ENCODE data around the gene PEX3. TPM values are rescaled to one million over a fixed set of nuclear protein-coding genes. Genes with fewer than 3 reads are reported as not detected.

The PEX3 gene
- total RNA-seq, 2 donors from 2014 or later, result 10.0 to 12.2 TPM

- no peak overlapping the region for H3K27ac ChIP-seq (ENCODE audit: low read depth, low read length)
- Mint-ChIP-seq H3K27ac (no peak overlapping the region), H3K36me3 (ENCODE audit: low read depth) (peaks cover 3% of the 10 kb centered on the region), H3K4me1 (no peaks in the 10 kb centered on the region), H3K27me3 (ENCODE audit: insufficient read depth) (no peaks in the 10 kb centered on the region), H3K4me3 (no peak overlapping the region), H3K9me3 (no peaks in the 10 kb centered on the region)
- WGBS, 2 experiments (ENCODE audit: insufficient coverage in 1 of 2, insufficient read length in 1 of 2), result 100% methylated on average over 1 of the region's 1 CpG; no CpG with 5 or more reads in 1 of the 2 experiments
- H3K36me3 ChIP-seq (ENCODE audit: control insufficient read depth, insufficient read depth, low read length), result peaks cover 13% of the 10 kb centered on the region
- H3K27me3 ChIP-seq (ENCODE audit: control insufficient read depth, insufficient read depth, low read length, poor library complexity, severe bottlenecking), result no peaks in the 10 kb centered on the region
- no peak overlapping the region for H3K9ac ChIP-seq (ENCODE audit: extremely low read depth, low read length, poor library complexity, severe bottlenecking)
- no peaks in the 10 kb centered on the region for H3K9me3 ChIP-seq (ENCODE audit: control insufficient read depth, low read length)
- H3K4me3 ChIP-seq (ENCODE audit: low read length), result no peak overlapping the region
- no peaks in the 10 kb centered on the region for H3K4me1 ChIP-seq (ENCODE audit: control insufficient read depth, insufficient read depth, low read length)
- DNase-seq, result no peak
- TF ChIP-seq, protein P1, sequence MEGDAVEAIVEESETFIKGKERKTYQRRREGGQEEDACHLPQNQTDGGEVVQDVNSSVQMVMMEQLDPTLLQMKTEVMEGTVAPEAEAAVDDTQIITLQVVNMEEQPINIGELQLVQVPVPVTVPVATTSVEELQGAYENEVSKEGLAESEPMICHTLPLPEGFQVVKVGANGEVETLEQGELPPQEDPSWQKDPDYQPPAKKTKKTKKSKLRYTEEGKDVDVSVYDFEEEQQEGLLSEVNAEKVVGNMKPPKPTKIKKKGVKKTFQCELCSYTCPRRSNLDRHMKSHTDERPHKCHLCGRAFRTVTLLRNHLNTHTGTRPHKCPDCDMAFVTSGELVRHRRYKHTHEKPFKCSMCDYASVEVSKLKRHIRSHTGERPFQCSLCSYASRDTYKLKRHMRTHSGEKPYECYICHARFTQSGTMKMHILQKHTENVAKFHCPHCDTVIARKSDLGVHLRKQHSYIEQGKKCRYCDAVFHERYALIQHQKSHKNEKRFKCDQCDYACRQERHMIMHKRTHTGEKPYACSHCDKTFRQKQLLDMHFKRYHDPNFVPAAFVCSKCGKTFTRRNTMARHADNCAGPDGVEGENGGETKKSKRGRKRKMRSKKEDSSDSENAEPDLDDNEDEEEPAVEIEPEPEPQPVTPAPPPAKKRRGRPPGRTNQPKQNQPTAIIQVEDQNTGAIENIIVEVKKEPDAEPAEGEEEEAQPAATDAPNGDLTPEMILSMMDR (conservative IDR thresholded peaks at IDR 0.05), result no peak
These were observed 39.6 kb downstream of the PEX3 start for GRCh38 chr6:143490244-143490643.

DNA sequence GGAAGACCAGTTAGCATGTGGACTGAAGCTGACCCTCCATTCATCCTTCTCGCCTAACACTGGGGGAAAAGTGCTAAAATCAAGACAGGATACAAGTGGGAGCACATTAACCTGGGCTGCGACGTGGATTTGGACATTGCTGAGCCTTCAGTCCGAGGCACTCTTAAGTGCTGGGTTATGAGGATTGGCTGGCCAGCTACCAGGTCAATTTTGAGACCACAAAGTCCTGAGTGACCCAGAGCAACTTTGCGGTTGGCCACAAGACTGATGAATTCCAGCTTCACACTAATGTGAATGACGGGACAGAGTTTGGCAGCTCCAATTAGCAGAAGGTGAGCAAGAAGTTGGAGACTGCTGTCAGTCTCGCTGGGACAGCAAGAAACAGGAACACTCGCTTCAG is 40.2 kb downstream of the PEX3 start:
- no peak overlapping the region for H3K9ac ChIP-seq (ENCODE audit: extremely low read depth, low read length, poor library complexity, severe bottlenecking)
- WGBS, 2 experiments (ENCODE audit: insufficient coverage in 1 of 2, insufficient read length in 1 of 2), result 93 to 96% methylated on average over 4 to 8 of the region's 8 CpGs
- Mint-ChIP-seq H3K27me3 (ENCODE audit: insufficient read depth) (no peaks in the 10 kb centered on the region), H3K36me3 (ENCODE audit: low read depth) (peaks cover 9% of the 10 kb centered on the region), H3K9me3 (no peaks in the 10 kb centered on the region), H3K27ac (no peak overlapping the region), H3K4me1 (no peaks in the 10 kb centered on the region), H3K4me3 (no peak overlapping the region)
- H3K36me3 ChIP-seq (ENCODE audit: control insufficient read depth, insufficient read depth, low read length), result peaks cover 19% of the 10 kb centered on the region
- H3K27ac ChIP-seq (ENCODE audit: low read depth, low read length), result no peak overlapping the region
- no peaks in the 10 kb centered on the region for H3K9me3 ChIP-seq (ENCODE audit: control insufficient read depth, low read length)
- TF ChIP-seq, protein P1 (conservative IDR thresholded peaks at IDR 0.05), result no peak
- no peaks in the 10 kb centered on the region for H3K27me3 ChIP-seq (ENCODE audit: control insufficient read depth, insufficient read depth, low read length, poor library complexity, severe bottlenecking)
- no peak for DNase-seq
- H3K4me1 ChIP-seq (ENCODE audit: control insufficient read depth, insufficient read depth, low read length), result no peaks in the 10 kb centered on the region
- H3K4me3 ChIP-seq (ENCODE audit: low read length), result no peak overlapping the region

DNA sequence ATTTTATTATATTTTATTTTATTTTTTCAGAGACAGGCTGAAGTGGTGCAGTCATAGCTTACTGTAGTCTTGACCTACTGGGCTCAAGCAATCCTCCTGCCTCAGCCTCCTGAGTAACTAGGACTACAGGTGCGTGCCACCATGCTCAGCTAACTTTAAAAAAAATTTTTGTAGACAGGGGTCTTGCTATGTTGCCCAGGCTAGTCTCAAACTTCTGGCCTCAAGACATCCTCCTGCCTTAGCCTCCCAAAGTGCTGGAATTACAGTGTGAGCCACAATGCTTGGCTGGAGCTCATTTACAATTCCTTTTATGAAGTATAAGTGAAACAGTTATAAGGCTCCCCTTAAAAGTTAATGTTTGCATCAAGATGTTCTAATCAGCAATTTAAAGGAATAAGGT is 46.4 kb downstream of the PEX3 start:
- peaks cover 59% of the 10 kb centered on the region for H3K36me3 ChIP-seq (ENCODE audit: control insufficient read depth, insufficient read depth, low read length)
- H3K4me3 Mint-ChIP-seq, result no peak overlapping the region
- no peaks in the 10 kb centered on the region for H3K4me1 ChIP-seq (ENCODE audit: control insufficient read depth, insufficient read depth, low read length)
- no peak overlapping the region for H3K27ac Mint-ChIP-seq
- TF ChIP-seq, protein P1 (conservative IDR thresholded peaks at IDR 0.05), result no peak
- DNase-seq, result no peak
- H3K27ac ChIP-seq (ENCODE audit: low read depth, low read length), result no peak overlapping the region
- H3K36me3 Mint-ChIP-seq (ENCODE audit: low read depth), result peaks cover 55% of the 10 kb centered on the region
- no peaks in the 10 kb centered on the region for H3K27me3 ChIP-seq (ENCODE audit: control insufficient read depth, insufficient read depth, low read length, poor library complexity, severe bottlenecking)
- no peaks in the 10 kb centered on the region for H3K9me3 ChIP-seq (ENCODE audit: control insufficient read depth, low read length)
- 80 to 100% methylated on average over 1 of the region's 1 CpG for WGBS, 2 experiments (ENCODE audit: insufficient coverage in 1 of 2, insufficient read length in 1 of 2)
- H3K4me3 ChIP-seq (ENCODE audit: low read length), result no peak overlapping the region
- H3K4me1 Mint-ChIP-seq, result peaks cover 7% of the 10 kb centered on the region
- H3K9ac ChIP-seq (ENCODE audit: extremely low read depth, low read length, poor library complexity, severe bottlenecking), result no peak overlapping the region
- no peaks in the 10 kb centered on the region for H3K27me3 Mint-ChIP-seq (ENCODE audit: insufficient read depth)
- no peaks in the 10 kb centered on the region for H3K9me3 Mint-ChIP-seq
